BJ (cell line): Measurements from ENCODE around the gene RNLS. TPM values are rescaled to one million over a fixed set of nuclear protein-coding genes. Genes with fewer than 3 reads are reported as not detected.

Source experiments
- CTCF ChIA-PET: fragments of 350-600 bp; formaldehyde crosslinking; extraction: SDS; loops from one replicate; lab custom pipeline; 2021; ENCODE audit warnings: antibody characterized with exemption, inconsistent platforms; lab: Yijun Ruan, JAX
- POLR2A ChIA-PET: fragments of 300-600 bp; sonication (Branson Sonifier 250); formaldehyde crosslinking; extraction: SDS; loops from one replicate; lab custom pipeline; 2021; ENCODE audit warnings: antibody characterized with exemption; lab: Charles Lee
- DNase-seq: peaks from one replicate; pipeline ENCODE4 v3.0.0-alpha.2; 2011; ENCODE audit warnings: low read depth
- H3K27me3 ChIP-seq: 2 replicates; pipeline ENCODE4 v1.6.0; 2011; ENCODE audit warnings: low read length; ENCODE audit not compliant: control insufficient read depth, insufficient read depth
- H3K36me3 ChIP-seq: 2 replicates; pipeline ENCODE4 v1.5.1; 2011; ENCODE audit warnings: low read length; ENCODE audit not compliant: control insufficient read depth, insufficient read depth
- H3K4me3 ChIP-seq: 2 replicates; pipeline ENCODE4 v1.5.1; 2011; ENCODE audit warnings: low read depth, mild to moderate bottlenecking, control low read depth, low read length
- CTCF ChIP-seq: IDR thresholded peaks from 2 replicates; pipeline ENCODE4 v1.5.1; 2011; ENCODE audit warnings: low read depth, mild to moderate bottlenecking, control low read depth, inconsistent platforms, low read length, moderate library complexity; ENCODE audit not compliant: insufficient read depth
- polyA plus RNA-seq: library from polyadenylated mRNA; depleted of rRNA; stranded (reverse); fragments of >200 nt; gene quantifications from 2 replicates; pipeline ENCODE4 v1.2.3, GENCODE V29; 2011

RNLS gene
- polyA plus RNA-seq, 1 experiment = 11.8 TPM

DNA sequence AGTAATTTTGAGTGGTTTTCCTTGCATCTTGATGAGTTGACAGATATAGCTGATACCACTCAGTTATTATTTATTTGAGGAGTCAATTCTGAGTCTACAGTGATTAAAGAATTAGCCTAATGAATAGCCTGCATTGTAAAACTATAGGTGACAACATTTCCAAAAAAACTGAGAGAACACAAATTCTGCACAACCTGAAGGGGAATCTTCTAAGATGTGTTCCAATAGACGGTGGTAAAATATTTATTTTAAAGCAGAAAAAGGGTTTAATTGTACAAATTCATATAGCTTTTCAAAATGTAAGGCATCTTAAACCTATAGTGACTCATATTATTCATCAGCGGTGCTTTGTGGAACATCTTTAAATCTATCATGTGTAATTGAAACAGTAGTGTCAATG is 200.4 kb downstream of the RNLS start:
- CTCF ChIA-PET = interaction anchor here (1.4 kb wide), 1 partner anchor 520 kb away, joined by 3 read pairs; no protein-coding TSS in a partner anchor
- TF ChIP-seq CTCF = no peak
- POLR2A ChIA-PET = no interaction called here

DNA sequence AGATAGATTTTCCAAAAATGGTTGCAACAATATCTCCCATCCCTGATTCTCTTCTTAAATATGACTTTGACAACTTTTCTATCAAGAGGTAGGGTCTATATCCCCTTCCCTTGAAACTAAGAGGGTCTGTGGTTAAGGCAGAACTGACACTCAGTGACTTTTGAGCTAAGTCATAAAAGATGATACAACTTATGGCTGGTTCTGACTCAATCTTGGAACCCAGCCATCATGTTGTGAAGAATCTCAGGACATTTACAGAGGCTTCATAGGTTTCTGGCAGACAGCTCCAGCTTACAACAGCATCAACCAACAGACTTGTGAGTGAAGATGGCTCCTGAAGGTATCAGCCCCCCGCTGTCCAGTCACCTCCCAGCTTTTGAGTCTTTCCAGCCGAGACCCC is 203.5 kb downstream of the RNLS start:
- CTCF ChIA-PET = interaction anchor here (1.1 to 1.2 kb wide), 2 partner anchors 13 to 24 kb away, joined by 3 read pairs; no protein-coding TSS in a partner anchor
- no peaks in the 10 kb centered on the region for H3K27me3 ChIP-seq
- no peaks in the 10 kb centered on the region for H3K36me3 ChIP-seq
- DNase-seq = no peak
- no peak for TF ChIP-seq CTCF
- H3K4me3 ChIP-seq = no peak overlapping the region
- POLR2A ChIA-PET = no interaction called here

More for the DNA sequence above, 200.4 kb downstream of the RNLS start:
- Histone ChIP-seq H3K27me3 (no peaks in the 10 kb centered on the region), H3K4me3 (no peak overlapping the region), H3K36me3 (no peaks in the 10 kb centered on the region)
- no peak for DNase-seq

GRCh38 chr10:88377510-88377909 is 205.6 kb downstream of the RNLS start:
- Histone ChIP-seq H3K4me3 (no peak overlapping the region), H3K36me3 (no peaks in the 10 kb centered on the region), H3K27me3 (no peaks in the 10 kb centered on the region)
- ChIA-PET CTCF (interaction anchor here (1.2 to 1.4 kb wide), 2 partner anchors 11 to 12 kb away, joined by 3 to 4 read pairs; no protein-coding TSS in a partner anchor), POLR2A (no interaction called here)
- no peak for TF ChIP-seq CTCF
- no peak for DNase-seq

DNA sequence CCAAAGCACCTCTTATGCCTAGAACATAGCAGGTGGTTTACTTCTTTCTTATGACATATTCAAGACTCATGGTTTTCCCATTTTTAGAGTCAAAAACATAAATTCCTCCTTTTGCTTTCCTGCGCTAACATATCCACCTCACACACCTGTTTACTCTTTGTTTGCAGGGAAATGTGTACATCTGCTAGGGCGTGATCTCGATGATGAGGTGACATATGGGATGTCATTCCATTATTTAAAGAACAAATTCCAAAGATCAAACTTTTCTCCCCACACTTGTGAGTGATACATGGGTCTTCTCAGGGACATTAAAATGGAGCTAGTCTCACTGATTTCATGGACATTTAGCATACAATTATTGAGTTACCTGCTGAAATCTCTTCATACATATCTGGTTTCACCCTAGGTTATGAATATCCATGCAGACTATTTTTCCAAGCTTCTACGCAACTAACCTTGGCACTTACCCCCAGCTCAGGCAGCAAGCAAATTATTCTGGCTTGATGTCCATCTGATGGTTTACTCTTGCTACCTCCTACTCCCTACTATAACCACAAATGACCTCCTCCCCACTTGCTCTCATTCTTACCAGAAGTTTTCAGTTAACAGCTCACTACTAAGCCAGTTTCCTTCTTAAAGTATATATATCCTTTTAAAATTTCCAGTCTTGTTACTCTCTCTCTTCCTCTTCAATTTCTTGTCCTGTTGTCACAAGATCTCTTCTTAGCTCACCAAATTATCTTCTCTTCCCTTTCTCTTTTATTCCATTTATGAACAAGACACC is 208.5 kb downstream of the RNLS start:
- POLR2A ChIA-PET = no interaction called here
- no peak for TF ChIP-seq CTCF
- Histone ChIP-seq H3K36me3 (no peaks in the 10 kb centered on the region), H3K27me3 (no peaks in the 10 kb centered on the region), H3K4me3 (no peak overlapping the region)
- no peak for DNase-seq
- CTCF ChIA-PET = interaction anchor here (1.1 kb wide), 1 partner anchor 513 kb away, joined by 3 read pairs; no protein-coding TSS in a partner anchor

DNA sequence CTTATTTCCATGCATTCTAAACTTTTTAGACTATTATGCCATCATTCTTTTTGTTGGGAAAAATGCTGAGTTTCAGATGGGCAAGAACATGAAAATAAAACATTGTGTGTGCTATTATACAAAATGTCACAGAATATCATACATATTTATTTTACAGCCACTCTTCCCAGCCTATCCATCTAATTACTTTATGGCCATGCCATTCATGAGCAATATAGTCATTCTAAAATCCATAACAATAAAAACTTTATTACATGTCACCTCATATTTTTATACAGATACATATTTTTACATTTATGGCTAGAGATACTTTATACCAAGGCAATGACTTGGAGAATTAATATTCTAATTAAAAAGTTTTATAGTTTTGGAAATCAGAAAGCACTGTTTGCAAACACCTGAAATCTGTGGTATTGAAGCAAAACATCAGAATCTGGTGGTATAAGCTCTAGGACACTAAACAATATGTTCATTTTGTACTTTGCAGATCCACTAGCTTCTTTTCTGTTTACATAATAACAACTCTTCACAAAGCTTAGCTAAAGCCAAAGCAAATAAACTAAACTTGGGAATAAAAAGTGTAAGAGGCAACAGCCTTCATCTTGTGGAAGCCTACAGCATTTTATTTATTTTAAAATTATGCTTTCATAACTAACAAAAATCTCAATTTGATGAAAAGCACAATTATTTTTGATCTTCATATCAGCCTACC is 210.1 kb downstream of the RNLS start:
- POLR2A ChIA-PET = interaction anchor here (0.5 kb wide), 1 partner anchor 129 kb away, joined by 4 read pairs; no protein-coding TSS in a partner anchor
- Histone ChIP-seq H3K36me3 (no peaks in the 10 kb centered on the region), H3K27me3 (no peaks in the 10 kb centered on the region), H3K4me3 (no peak overlapping the region)
- CTCF ChIA-PET = interaction anchor here (0.9 kb wide), 1 partner anchor 16 kb away, joined by 3 read pairs; no protein-coding TSS in a partner anchor
- no peak for TF ChIP-seq CTCF
- no peak for DNase-seq
